ENCODE data around the gene CRTAP. TPM values are rescaled to one million over a fixed set of nuclear protein-coding genes. Genes with fewer than 3 reads are reported as not detected.

The CRTAP gene
- total RNA-seq, 1 donor from 2014 or later, result 138 TPM

DNA sequence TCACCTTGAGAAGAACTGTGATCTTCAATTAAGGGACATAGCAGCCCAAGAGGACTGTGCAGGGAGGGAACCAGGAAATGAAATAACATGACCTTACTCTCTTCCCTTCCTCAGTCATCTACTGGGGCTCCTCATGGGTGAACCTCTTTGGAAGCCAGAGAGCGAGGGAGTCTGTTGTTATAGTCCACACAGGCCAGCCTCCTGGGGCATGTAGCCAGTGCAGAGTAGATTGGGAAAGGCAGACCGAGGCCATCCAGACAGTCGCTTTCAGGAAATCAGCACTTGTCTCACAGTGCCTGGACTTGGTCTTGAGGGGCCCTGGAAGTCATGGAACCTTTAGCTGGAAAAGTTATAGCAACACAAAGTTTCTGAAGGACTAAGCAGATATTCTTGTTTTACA is 6.1 kb downstream of the CRTAP start:
- H3K27ac Mint-ChIP-seq, result no peak overlapping the region
- peaks cover 37% of the 10 kb centered on the region for H3K4me1 Mint-ChIP-seq (ENCODE audit: unreplicated experiment)
- no peaks in the 10 kb centered on the region for H3K9me3 Mint-ChIP-seq
- no peaks in the 10 kb centered on the region for H3K27me3 Mint-ChIP-seq
- H3K4me3 Mint-ChIP-seq, result no peak overlapping the region
- H3K36me3 Mint-ChIP-seq, result peaks cover 18% of the 10 kb centered on the region
- TF ChIP-seq, protein P1, sequence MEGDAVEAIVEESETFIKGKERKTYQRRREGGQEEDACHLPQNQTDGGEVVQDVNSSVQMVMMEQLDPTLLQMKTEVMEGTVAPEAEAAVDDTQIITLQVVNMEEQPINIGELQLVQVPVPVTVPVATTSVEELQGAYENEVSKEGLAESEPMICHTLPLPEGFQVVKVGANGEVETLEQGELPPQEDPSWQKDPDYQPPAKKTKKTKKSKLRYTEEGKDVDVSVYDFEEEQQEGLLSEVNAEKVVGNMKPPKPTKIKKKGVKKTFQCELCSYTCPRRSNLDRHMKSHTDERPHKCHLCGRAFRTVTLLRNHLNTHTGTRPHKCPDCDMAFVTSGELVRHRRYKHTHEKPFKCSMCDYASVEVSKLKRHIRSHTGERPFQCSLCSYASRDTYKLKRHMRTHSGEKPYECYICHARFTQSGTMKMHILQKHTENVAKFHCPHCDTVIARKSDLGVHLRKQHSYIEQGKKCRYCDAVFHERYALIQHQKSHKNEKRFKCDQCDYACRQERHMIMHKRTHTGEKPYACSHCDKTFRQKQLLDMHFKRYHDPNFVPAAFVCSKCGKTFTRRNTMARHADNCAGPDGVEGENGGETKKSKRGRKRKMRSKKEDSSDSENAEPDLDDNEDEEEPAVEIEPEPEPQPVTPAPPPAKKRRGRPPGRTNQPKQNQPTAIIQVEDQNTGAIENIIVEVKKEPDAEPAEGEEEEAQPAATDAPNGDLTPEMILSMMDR (conservative IDR thresholded peaks at IDR 0.05), result no peak
- no peak for DNase-seq (ENCODE audit: extremely low spot score, unreplicated experiment)

- no peak overlapping the region for H3K4me3 Mint-ChIP-seq
- DNase-seq (ENCODE audit: extremely low spot score, unreplicated experiment), result no peak
- no peaks in the 10 kb centered on the region for H3K9me3 Mint-ChIP-seq
- TF ChIP-seq, protein P1 (conservative IDR thresholded peaks at IDR 0.05), result no peak
- H3K27ac Mint-ChIP-seq, result no peak overlapping the region
- H3K4me1 Mint-ChIP-seq (ENCODE audit: unreplicated experiment), result peaks cover 17% of the 10 kb centered on the region
- peaks cover 32% of the 10 kb centered on the region for H3K36me3 Mint-ChIP-seq
- no peaks in the 10 kb centered on the region for H3K27me3 Mint-ChIP-seq
Observed at GRCh38 chr3:33122991-33123390, 9.2 kb downstream of the CRTAP start.

DNA sequence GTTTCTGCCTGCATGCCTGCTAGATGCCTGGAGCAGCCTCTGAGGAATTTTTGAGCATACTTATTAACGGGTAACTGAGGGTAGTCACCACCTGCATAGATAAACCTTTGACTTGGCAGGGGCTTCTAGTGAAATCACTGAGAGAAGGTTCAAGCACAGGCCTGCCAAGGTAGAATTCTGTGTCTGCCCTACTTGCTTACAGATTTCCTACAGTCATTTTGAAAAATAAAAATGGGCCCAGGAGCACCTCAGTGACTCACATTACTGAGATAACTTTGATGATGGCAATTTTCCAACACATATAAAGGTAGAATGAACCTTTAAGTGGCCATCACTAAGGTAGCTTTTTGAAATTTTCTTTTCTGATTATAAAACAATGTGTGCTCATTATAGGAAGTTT is 10.8 kb downstream of the CRTAP start:
- H3K36me3 Mint-ChIP-seq, result peaks cover 26% of the 10 kb centered on the region
- peaks cover under 1% of the 10 kb centered on the region for H3K4me1 Mint-ChIP-seq (ENCODE audit: unreplicated experiment)
- H3K4me3 Mint-ChIP-seq, result no peak overlapping the region
- no peak for DNase-seq (ENCODE audit: extremely low spot score, unreplicated experiment)
- H3K27ac Mint-ChIP-seq, result no peak overlapping the region
- TF ChIP-seq, protein P1 (conservative IDR thresholded peaks at IDR 0.05), result no peak
- H3K27me3 Mint-ChIP-seq, result no peaks in the 10 kb centered on the region
- H3K9me3 Mint-ChIP-seq, result no peaks in the 10 kb centered on the region

DNA sequence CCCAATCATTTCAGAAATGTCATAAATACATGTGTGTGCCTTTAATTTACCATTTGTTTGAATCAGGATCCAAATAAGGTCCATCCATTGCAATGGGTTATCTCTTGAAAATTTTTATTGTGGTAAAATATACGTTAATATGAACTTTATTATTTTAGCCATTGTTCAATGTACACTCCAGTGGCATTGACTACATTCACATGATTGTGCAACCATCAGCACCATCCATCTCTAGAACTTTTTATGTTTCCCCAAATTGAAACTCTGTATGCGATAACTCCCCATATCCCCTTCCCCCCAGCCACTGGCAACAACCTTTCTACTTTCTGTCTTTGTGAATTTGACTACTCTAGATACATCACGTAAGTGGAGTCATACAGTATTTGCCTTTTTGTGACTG is 12.0 kb downstream of the CRTAP start:
- Mint-ChIP-seq H3K9me3 (no peaks in the 10 kb centered on the region), H3K4me3 (no peak overlapping the region), H3K27ac (no peak overlapping the region), H3K36me3 (peaks cover 21% of the 10 kb centered on the region), H3K4me1 (ENCODE audit: unreplicated experiment) (no peaks in the 10 kb centered on the region), H3K27me3 (no peaks in the 10 kb centered on the region)
- DNase-seq (ENCODE audit: extremely low spot score, unreplicated experiment), result no peak
- TF ChIP-seq, protein P1 (conservative IDR thresholded peaks at IDR 0.05), result no peak

DNA sequence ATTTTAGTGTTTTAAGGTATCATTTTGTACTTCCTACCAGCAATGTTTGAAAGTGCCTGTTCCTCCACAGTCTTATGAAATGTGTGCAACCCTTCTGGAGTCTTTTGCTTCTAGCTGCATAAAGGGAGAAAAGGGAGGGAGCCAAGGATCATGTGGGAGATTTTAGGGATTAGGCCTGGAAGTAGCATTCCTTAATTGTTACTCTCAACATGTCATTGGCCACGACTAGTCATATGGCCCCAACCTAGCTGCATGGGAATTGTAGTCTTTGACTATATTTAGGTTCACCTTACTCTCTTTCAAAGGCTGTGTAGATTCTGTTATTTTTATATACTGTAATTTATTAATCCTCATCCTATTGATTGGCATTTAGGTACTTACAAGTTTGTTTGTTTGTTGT is 14.9 kb downstream of the CRTAP start:
- H3K36me3 Mint-ChIP-seq, result peaks cover 21% of the 10 kb centered on the region
- H3K4me3 Mint-ChIP-seq, result no peak overlapping the region
- H3K9me3 Mint-ChIP-seq, result no peaks in the 10 kb centered on the region
- DNase-seq (ENCODE audit: extremely low spot score, unreplicated experiment), result no peak
- H3K27me3 Mint-ChIP-seq, result no peaks in the 10 kb centered on the region
- H3K27ac Mint-ChIP-seq, result no peak overlapping the region
- TF ChIP-seq, protein P1 (conservative IDR thresholded peaks at IDR 0.05), result no peak
- H3K4me1 Mint-ChIP-seq (ENCODE audit: unreplicated experiment), result no peaks in the 10 kb centered on the region

GRCh38 chr3:33130144-33130543 is 16.3 kb downstream of the CRTAP start:
- TF ChIP-seq, protein P1 (conservative IDR thresholded peaks at IDR 0.05), result no peak
- Mint-ChIP-seq H3K27ac (no peak overlapping the region), H3K4me1 (ENCODE audit: unreplicated experiment) (no peaks in the 10 kb centered on the region), H3K36me3 (peaks cover 16% of the 10 kb centered on the region), H3K27me3 (no peaks in the 10 kb centered on the region), H3K4me3 (no peak overlapping the region), H3K9me3 (no peaks in the 10 kb centered on the region)
- DNase-seq (ENCODE audit: extremely low spot score, unreplicated experiment), result no peak

All from type B pancreatic cell (in vitro differentiated cells).